Urinary bladder (tissue), 4 donors: ENCODE results near the gene BRPF1. TPM values are rescaled to one million over a fixed set of nuclear protein-coding genes. Genes with fewer than 3 reads are reported as not detected.

Experiments
- DNase-seq: peaks from one replicate; pipeline ENCODE4 v3.0.0-alpha.2; 2015; ENCODE audit errors: extremely low spot score
- H3K27ac ChIP-seq: one replicate; pipeline ENCODE4 v1.5.1; 2013; ENCODE audit warnings: low read depth, mild to moderate bottlenecking, moderate library complexity
- H3K36me3 ChIP-seq: one replicate; pipeline ENCODE4 v1.6.1; 2013; ENCODE audit warnings: mild to moderate bottlenecking, moderate library complexity; ENCODE audit not compliant: insufficient read depth
- H3K4me1 ChIP-seq: one replicate; pipeline ENCODE4 v1.6.1; 2013; ENCODE audit warnings: mild to moderate bottlenecking, moderate library complexity; ENCODE audit not compliant: insufficient read depth
- H3K4me3 ChIP-seq: one replicate; pipeline ENCODE4 v1.5.1; 2013; ENCODE audit warnings: low read depth, low read length
- WGBS: extraction: QIAGEN DNeasy Blood & Tissue Kit; methylation state at CpG from one replicate; pipeline ENCODE4 v1.1.7; 2013; 5-methylcytosine and 5-hydroxymethylcytosine counted together
- polyA plus RNA-seq: library from polyadenylated mRNA; stranded (reverse); fragments of 200-250 nt; gene quantifications from one replicate; pipeline ENCODE4 v1.2.3, GENCODE V29; 2013
- total RNA-seq: library from RNA; depleted of rRNA; stranded (reverse); fragments of >200 nt; gene quantifications from one replicate; pipeline ENCODE4 v1.2.3, GENCODE V29; 2014
- donor health status: healthy with polysubstance abuse.
- donor health status: healthy.

Gene BRPF1
- total and polyA plus RNA-seq, 2 donors = 11.0 to 13.8 TPM

- Histone ChIP-seq H3K4me3 (no peak overlapping the region), H3K4me1 (no peaks in the 10 kb centered on the region), H3K36me3 (no peaks in the 10 kb centered on the region), H3K27ac (no peak overlapping the region)
- WGBS = 84% methylated on average over 2 of the region's 2 CpGs
- no peak for DNase-seq
These were observed 19.1 kb upstream of the BRPF1 start for GRCh38 chr3:9712415-9712814.

- DNase-seq = no peak
- Histone ChIP-seq H3K27ac (no peak overlapping the region), H3K4me3 (no peak overlapping the region), H3K4me1 (no peaks in the 10 kb centered on the region), H3K36me3 (no peaks in the 10 kb centered on the region)
- 85% methylated on average over 4 of the region's 4 CpGs for WGBS
These were observed 18.4 kb upstream of the BRPF1 start for GRCh38 chr3:9713142-9713541.

GRCh38 chr3:9715136-9715535 lies 16.4 kb upstream of the BRPF1 start:
- H3K27ac ChIP-seq = no peak overlapping the region
- no peak overlapping the region for H3K4me3 ChIP-seq
- no peak for DNase-seq
- no peaks in the 10 kb centered on the region for H3K36me3 ChIP-seq
- no peaks in the 10 kb centered on the region for H3K4me1 ChIP-seq
- 20% methylated on average over 4 of the region's 4 CpGs for WGBS

GRCh38 chr3:9715764-9716437 lies 15.6 kb upstream of the BRPF1 start:
- WGBS = 17% methylated on average over 6 of the region's 6 CpGs
- peak; percentile 47 for DNase-seq
- H3K36me3 ChIP-seq = no peaks in the 10 kb centered on the region
- H3K27ac ChIP-seq = peak overlapping the region; percentile 40
- no peak overlapping the region for H3K4me3 ChIP-seq
- no peaks in the 10 kb centered on the region for H3K4me1 ChIP-seq

- H3K27ac ChIP-seq = no peak overlapping the region
- no peaks in the 10 kb centered on the region for H3K36me3 ChIP-seq
- WGBS = 83% methylated on average over 5 of the region's 5 CpGs
- no peak overlapping the region for H3K4me3 ChIP-seq
- no peak for DNase-seq
- H3K4me1 ChIP-seq = no peaks in the 10 kb centered on the region
These were observed 14.6 kb upstream of the BRPF1 start for GRCh38 chr3:9716801-9717555.

GRCh38 chr3:9717563-9717962 lies 14.0 kb upstream of the BRPF1 start:
- Histone ChIP-seq H3K4me1 (no peaks in the 10 kb centered on the region), H3K27ac (no peak overlapping the region), H3K36me3 (no peaks in the 10 kb centered on the region), H3K4me3 (no peak overlapping the region)
- 95% methylated on average over 1 of the region's 1 CpG for WGBS
- DNase-seq = no peak

GRCh38 chr3:9718118-9718517 lies 13.4 kb upstream of the BRPF1 start:
- no peak overlapping the region for H3K4me3 ChIP-seq
- WGBS = 74% methylated on average over 4 of the region's 4 CpGs

GRCh38 chr3:9721015-9721699 lies 10.4 kb upstream of the BRPF1 start:
- Histone ChIP-seq H3K4me1 (no peaks in the 10 kb centered on the region), H3K36me3 (no peaks in the 10 kb centered on the region), H3K27ac (no peak overlapping the region), H3K4me3 (no peak overlapping the region)
- 37% methylated on average over 7 of the region's 7 CpGs for WGBS
- no peak for DNase-seq

More at GRCh38 chr3:9718118-9718517, 13.4 kb upstream of the BRPF1 start:
- no peaks in the 10 kb centered on the region for H3K4me1 ChIP-seq
- no peaks in the 10 kb centered on the region for H3K36me3 ChIP-seq
- no peak for DNase-seq
- no peak overlapping the region for H3K27ac ChIP-seq

GRCh38 chr3:9721700-9722060 lies 9.9 kb upstream of the BRPF1 start:
- no peak for DNase-seq
- no peaks in the 10 kb centered on the region for H3K36me3 ChIP-seq
- WGBS = 85% methylated on average over 2 of the region's 2 CpGs
- no peaks in the 10 kb centered on the region for H3K4me1 ChIP-seq
- H3K4me3 ChIP-seq = no peak overlapping the region
- no peak overlapping the region for H3K27ac ChIP-seq

GRCh38 chr3:9725775-9726515 lies 5.6 kb upstream of the BRPF1 start:
- no peak for DNase-seq
- H3K27ac ChIP-seq = no peak overlapping the region

GRCh38 chr3:9727041-9727595 lies 4.4 kb upstream of the BRPF1 start:
- H3K36me3 ChIP-seq = no peaks in the 10 kb centered on the region
- no peak overlapping the region for H3K4me3 ChIP-seq
- DNase-seq = no peak
- WGBS = 15% methylated on average over 11 of the region's 11 CpGs
- H3K27ac ChIP-seq = no peak overlapping the region
- H3K4me1 ChIP-seq = no peaks in the 10 kb centered on the region

More at GRCh38 chr3:9725775-9726515, 5.6 kb upstream of the BRPF1 start:
- 68% methylated on average over 4 of the region's 4 CpGs for WGBS
- Histone ChIP-seq H3K4me1 (no peaks in the 10 kb centered on the region), H3K36me3 (no peaks in the 10 kb centered on the region), H3K4me3 (no peak overlapping the region)

GRCh38 chr3:9727743-9728142 lies 3.8 kb upstream of the BRPF1 start:
- H3K4me1 ChIP-seq = no peaks in the 10 kb centered on the region
- no peaks in the 10 kb centered on the region for H3K36me3 ChIP-seq
- 86% methylated on average over 2 of the region's 2 CpGs for WGBS
- no peak overlapping the region for H3K27ac ChIP-seq
- no peak overlapping the region for H3K4me3 ChIP-seq
- no peak for DNase-seq

- no peak overlapping the region for H3K27ac ChIP-seq
- H3K4me3 ChIP-seq = no peak overlapping the region
- WGBS = 86% methylated on average over 10 of the region's 10 CpGs
- DNase-seq = no peak
- no peaks in the 10 kb centered on the region for H3K4me1 ChIP-seq
- no peaks in the 10 kb centered on the region for H3K36me3 ChIP-seq
These were observed 2.1 kb upstream of the BRPF1 start for GRCh38 chr3:9729419-9729818.
